Duodenal mucosa (tissue), 2 donors: Measurements from ENCODE around the gene RALGPS1.
"Not testable (repeated sequence)": the region's sequence is repeated elsewhere in the genome, so short reads cannot be mapped to it uniquely, and the experiment has no call there.

Experiments
- H3K27ac ChIP-seq: one replicate; pipeline ENCODE4 v1.7.0; 2013; ENCODE audit warnings: low read depth, low read length
- H3K27me3 ChIP-seq, 2 donors: one replicate each; pipeline ENCODE4 v1.7.0; 2013; ENCODE audit warnings: low read length in 2 of 2, control low read depth in 1 of 2; ENCODE audit not compliant: insufficient read depth in 2 of 2, control insufficient read depth in 1 of 2
- H3K36me3 ChIP-seq, 2 donors: one replicate each; pipeline ENCODE4 v1.7.0; 2013; ENCODE audit warnings: low read length in 2 of 2, control low read depth in 1 of 2; ENCODE audit not compliant: insufficient read depth in 2 of 2, control insufficient read depth in 1 of 2
- H3K4me1 ChIP-seq, 2 donors: one replicate each; pipeline ENCODE4 v1.7.0; 2013; ENCODE audit warnings: low read length in 2 of 2, control low read depth in 1 of 2; ENCODE audit not compliant: insufficient read depth in 2 of 2, control insufficient read depth in 1 of 2
- H3K4me3 ChIP-seq, 2 donors: one replicate each; pipeline ENCODE4 v1.7.0; 2013; ENCODE audit warnings: low read length in 2 of 2, low read depth in 1 of 2
- H3K9ac ChIP-seq, 2 donors: one replicate each; pipeline ENCODE4 v1.7.0; 2013; ENCODE audit warnings: low read length in 2 of 2, low read depth in 1 of 2
- H3K9me3 ChIP-seq, 2 donors: one replicate each; pipeline ENCODE4 v1.7.0; 2013; ENCODE audit warnings: low read length in 2 of 2, control low read depth in 1 of 2; ENCODE audit not compliant: control insufficient read depth in 1 of 2

The RALGPS1 gene

DNA sequence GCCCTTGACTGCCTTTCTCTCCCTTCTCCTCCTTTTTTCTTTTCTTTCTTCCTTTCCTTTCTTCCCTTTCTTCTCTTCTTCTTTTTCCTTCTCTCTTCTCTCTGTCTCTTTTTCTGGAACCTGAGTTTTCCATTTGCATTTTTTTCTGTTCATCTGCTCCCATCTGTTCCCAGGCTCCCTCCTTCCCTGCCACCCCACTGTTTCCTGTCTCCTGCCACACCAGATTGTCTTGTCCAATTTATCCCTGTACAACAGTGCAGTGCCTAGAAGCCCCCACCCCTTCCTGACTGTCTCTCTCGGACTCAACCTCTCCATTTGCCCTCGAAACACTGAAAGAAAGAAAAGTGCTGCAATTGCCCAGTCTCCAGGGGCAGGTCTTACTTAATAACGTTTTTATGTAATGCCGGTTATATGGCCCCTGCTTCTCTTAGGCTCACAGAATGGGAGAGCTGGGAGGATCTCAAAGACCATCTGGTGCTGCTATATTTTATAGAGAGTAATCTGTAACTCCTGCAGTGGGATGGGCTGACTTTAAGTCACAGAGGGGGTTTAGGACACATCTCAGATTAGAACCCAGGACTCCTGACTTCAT, 101.4 kb downstream of the RALGPS1 start:
- Histone ChIP-seq H3K27me3 (no peaks in the 10 kb centered on the region), H3K4me3 (no peak overlapping the region), H3K4me1 (no peaks in the 10 kb centered on the region), H3K9me3 (no peaks in the 10 kb centered on the region), H3K9ac (no peak overlapping the region), H3K36me3 (peaks cover 0 to 4% of the 10 kb centered on the region in 2 donors), H3K27ac (no peak overlapping the region)

DNA sequence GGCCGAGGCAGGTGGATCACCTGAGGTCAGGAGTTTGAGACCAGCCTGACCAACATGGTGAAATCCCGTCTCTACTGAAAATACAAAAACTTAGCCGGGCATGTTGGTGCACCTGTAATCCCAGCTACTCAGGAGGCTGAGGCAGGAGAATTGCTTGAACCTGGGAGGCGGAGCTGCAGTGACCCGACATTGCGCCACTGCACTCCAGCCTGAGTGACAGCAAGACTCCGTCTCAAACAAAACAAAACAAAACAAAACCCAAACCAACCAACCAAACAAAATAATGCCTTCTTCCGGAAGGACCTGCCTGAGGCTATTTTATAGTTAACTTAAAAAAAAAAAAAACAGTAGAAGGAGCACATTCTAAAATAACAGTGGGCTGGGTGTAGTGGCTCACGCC, 103.4 kb downstream of the RALGPS1 start:
- not testable (repeated sequence) for H3K4me1 ChIP-seq

DNA sequence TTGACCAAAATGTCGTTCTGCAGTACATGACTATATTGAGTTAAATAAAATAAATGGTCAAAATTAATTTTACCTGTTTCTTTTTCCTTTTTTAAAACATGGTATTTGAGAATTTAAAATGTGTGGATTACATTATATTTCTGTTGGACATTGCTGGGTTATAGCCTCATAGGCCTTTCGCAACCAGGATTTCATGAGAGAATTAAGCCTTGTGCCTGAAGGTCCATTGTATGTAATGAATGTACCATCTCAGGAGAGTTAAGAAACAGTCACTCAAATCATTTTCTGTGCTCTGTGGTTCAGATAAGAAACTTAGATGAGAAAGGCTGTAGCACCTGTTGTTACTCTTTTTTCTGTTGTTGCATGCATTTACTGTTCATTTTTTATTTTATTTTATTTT, 104.4 kb downstream of the RALGPS1 start:
- no peaks in the 10 kb centered on the region for H3K9me3 ChIP-seq
- peaks cover 0 to 17% of the 10 kb centered on the region in 2 donors for H3K36me3 ChIP-seq
- H3K4me3 ChIP-seq: no peak overlapping the region
- H3K9ac ChIP-seq: no peak overlapping the region
- H3K27ac ChIP-seq: no peak overlapping the region
- H3K4me1 ChIP-seq: no peaks in the 10 kb centered on the region
- H3K27me3 ChIP-seq: no peaks in the 10 kb centered on the region

More for the DNA sequence above, 103.4 kb downstream of the RALGPS1 start:
- not testable (repeated sequence) for H3K27me3 ChIP-seq, H3K9ac ChIP-seq, H3K27ac ChIP-seq, H3K9me3 ChIP-seq, H3K4me3 ChIP-seq
- peaks cover 0 to 10% of the 10 kb centered on the region in 2 donors for H3K36me3 ChIP-seq

DNA sequence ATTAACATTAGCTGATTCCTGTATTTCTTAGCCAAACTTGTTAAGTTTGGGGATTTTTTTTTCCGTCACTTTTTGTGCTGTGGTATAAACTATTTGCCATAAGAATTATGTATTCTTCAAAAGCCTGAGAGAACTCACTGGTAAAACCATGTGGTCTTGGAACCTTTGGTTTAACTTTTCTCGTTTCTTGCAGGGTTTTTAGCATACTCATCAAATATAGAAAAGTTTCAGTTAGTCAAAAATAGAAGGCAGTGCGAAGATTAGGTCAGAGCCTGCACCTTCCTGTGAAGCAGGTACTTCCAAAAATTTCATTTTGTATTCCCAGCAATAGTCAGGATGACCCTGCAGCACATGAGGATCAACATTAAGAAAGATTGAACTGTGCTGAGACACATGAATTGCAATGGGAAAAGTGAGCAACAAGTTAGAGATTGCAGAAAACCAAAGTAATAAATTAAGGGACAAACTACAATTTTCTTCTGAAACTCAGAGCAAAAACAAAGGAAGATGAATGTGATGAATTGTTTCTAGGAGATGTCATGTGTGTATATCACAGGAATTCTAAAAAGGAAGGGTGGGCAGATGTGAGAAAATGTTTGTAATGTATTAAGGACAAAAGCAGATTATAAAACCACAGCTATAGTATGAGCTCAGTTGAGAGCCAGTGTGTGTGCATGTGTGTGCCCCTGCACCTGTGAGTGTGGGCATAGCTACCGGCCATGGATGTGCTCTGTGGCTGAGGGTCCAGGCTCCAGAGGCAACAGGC, 105.6 kb downstream of the RALGPS1 start:
- Histone ChIP-seq H3K27ac (no peak overlapping the region), H3K36me3 (peaks cover 0 to 17% of the 10 kb centered on the region in 2 donors), H3K4me1 (no peaks in the 10 kb centered on the region), H3K9me3 (no peaks in the 10 kb centered on the region), H3K9ac (no peak overlapping the region), H3K4me3 (no peak overlapping the region), H3K27me3 (no peaks in the 10 kb centered on the region)

DNA sequence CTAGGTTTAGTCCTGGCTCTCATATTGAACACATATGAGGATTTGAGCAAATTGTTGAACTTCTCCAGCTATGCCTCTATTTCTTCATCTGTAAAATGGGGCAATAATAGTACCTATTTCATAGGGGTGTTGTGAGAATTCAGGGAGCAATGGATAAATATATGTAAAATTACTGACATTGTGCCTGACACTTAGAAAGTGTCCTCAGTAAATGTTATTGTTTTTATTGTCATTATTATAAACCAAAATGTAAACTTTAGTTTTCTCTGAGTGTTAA, 106.2 kb downstream of the RALGPS1 start:
- H3K9me3 ChIP-seq: no peaks in the 10 kb centered on the region
- no peaks in the 10 kb centered on the region for H3K4me1 ChIP-seq
- H3K4me3 ChIP-seq: no peak overlapping the region
- peaks cover 0 to 17% of the 10 kb centered on the region in 2 donors for H3K36me3 ChIP-seq
- no peak overlapping the region for H3K27ac ChIP-seq
- H3K27me3 ChIP-seq: no peaks in the 10 kb centered on the region
- no peak overlapping the region for H3K9ac ChIP-seq

DNA sequence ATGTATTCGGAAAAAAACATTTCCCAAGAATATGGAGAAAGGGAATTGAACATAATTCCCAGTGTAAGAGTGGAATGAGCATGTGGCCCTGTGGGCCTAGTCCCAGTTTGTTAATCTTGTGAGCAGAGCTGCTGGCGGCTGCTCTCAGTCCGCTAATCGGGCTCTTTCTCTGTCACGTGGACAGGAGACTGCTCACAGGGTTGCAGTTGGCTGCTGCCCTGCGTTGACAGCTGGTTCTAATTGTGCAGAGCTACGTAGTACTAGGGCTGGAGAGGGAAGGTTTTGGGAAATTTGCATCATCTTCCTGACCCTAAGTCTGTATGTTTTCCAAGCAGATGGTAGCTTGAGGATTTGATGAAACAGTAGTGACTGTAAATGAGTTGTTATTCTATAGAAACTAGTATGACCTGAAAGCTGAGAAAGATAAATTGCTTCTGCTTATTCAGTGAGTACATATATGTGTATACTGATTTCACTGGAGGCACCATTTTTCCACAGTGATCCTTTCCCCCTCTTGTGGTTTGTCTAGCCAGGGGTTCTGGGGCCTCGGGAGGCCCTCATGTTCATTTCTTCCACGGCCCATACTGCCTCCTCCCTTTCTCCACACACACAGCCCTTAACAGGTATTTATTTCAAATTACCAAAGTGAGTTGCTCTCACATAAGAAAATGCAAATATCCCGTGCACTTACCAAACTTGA, 107.2 kb downstream of the RALGPS1 start:
- Histone ChIP-seq H3K36me3 (peaks cover 0 to 17% of the 10 kb centered on the region in 2 donors), H3K4me3 (no peak overlapping the region), H3K4me1 (no peaks in the 10 kb centered on the region), H3K27ac (no peak overlapping the region), H3K9me3 (no peaks in the 10 kb centered on the region), H3K9ac (no peak overlapping the region), H3K27me3 (no peaks in the 10 kb centered on the region)

DNA sequence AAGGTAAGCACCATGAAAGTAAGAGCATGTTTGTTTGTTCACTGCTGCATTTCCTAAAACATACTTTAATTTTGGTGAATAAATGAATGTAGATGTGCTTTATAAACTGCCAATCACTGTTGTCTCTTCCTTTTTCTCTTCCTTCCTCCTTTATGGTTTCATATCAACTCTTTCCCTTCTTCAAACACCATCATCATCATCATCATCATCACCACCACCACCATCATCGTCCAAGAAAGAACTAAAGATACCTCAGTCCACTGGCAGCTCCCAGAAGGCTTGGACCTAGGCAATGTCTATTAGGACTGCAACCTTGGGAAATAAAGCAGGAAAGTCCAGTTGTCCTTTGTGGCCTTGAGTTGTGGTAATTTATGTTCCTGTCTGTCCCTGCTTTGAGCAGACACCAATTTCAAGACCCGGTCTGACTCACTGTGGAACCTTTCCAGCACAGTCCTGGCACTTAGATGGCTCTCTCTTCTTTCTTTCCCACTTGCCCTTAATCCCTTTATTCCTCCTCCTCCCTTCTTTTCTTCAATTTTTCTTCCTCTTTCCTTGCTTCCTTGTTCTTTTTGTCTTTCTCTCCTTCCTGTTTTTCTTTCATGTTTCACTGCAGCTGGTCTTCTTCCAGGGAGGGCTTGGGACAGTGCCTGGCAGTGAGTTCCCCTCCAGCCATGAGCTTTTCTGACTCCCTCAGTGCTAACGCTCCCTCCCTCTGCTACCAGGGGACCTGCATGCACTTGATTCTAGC, 108.5 kb downstream of the RALGPS1 start:
- H3K27ac ChIP-seq: no peak overlapping the region
- peaks cover 0 to 12% of the 10 kb centered on the region in 2 donors for H3K36me3 ChIP-seq
- H3K4me3 ChIP-seq: no peak overlapping the region
- no peaks in the 10 kb centered on the region for H3K9me3 ChIP-seq
- H3K9ac ChIP-seq: no peak overlapping the region
- no peaks in the 10 kb centered on the region for H3K27me3 ChIP-seq
- H3K4me1 ChIP-seq: no peaks in the 10 kb centered on the region

DNA sequence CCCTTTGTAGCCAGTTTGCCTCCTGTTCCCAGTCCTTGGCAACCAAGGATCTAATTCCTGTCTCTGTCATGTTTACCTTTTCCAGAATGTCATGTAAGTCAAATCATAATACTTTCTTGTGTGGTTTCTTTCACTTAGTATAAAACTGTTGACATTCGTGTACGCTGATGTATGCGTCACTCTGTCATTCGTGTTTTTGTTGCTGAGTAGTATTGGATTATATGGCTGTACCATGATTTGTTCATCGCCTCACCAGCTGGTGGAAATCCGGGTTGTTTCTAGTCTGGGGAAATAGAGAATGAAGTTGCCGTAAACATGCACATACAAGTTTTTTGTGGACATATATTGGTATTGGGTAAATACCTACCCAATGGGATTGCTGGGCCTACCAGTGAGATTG, 110.5 kb downstream of the RALGPS1 start:
- Histone ChIP-seq H3K9me3 (no peaks in the 10 kb centered on the region), H3K36me3 (peaks cover 0 to 12% of the 10 kb centered on the region in 2 donors), H3K27ac (no peak overlapping the region), H3K9ac (no peak overlapping the region), H3K27me3 (no peaks in the 10 kb centered on the region), H3K4me3 (no peak overlapping the region), H3K4me1 (no peaks in the 10 kb centered on the region)

DNA sequence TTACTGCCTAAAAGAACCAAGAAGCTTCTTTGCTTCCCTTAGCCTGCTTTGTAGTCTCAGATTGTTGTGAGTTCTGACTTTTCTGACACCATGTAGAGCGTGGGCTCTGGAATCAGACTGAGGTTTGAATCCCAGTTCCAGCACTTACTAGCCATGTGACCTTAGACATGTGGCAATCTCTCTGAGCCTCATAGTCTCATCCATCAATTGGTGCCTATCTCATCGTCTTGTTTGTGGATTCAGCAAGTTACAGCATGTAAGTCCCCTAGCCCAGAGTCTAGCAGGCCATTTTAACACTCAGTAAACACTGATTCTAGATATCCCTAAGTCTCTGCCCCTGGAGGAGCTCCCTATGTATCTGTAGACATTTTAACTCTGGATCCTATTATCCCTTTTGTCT, 113.1 kb downstream of the RALGPS1 start:
- Histone ChIP-seq H3K4me3 (no peak overlapping the region), H3K36me3 (peaks cover 0 to 9% of the 10 kb centered on the region in 2 donors), H3K9ac (no peak overlapping the region), H3K27ac (no peak overlapping the region), H3K4me1 (no peaks in the 10 kb centered on the region), H3K9me3 (no peaks in the 10 kb centered on the region), H3K27me3 (no peaks in the 10 kb centered on the region)

DNA sequence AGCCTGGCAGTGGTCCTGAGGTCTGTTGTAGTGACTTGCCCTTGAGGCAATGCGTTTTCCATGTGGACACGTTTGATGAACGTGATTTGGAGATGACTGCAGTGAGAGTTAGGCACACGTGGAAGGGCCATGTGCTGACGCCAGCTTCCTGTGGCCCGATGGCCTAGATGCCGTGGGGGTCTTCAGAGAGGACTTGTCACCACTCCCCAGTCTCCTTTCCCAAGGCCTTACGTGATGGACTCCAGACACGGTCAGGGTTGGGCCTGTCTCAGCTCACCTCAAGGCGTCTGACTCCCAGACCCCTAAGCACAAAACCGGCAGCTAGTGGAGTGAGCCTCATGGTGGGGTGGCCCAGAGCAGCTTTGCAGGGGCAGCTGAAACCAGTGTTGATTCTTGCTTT, 115.0 kb downstream of the RALGPS1 start:
- H3K9me3 ChIP-seq: no peaks in the 10 kb centered on the region
- H3K4me1 ChIP-seq: peaks cover 7 to 8% of the 10 kb centered on the region in 2 donors
- no peaks in the 10 kb centered on the region for H3K27me3 ChIP-seq
- H3K9ac ChIP-seq: no peak overlapping the region
- H3K4me3 ChIP-seq: no peak overlapping the region
- H3K36me3 ChIP-seq: no peaks in the 10 kb centered on the region
- no peak overlapping the region for H3K27ac ChIP-seq
